Activated naive CD8-positive, alpha-beta T cell treated with anti-CD3 and anti-CD28 coated beads, Interleukin-2, amount 50 U/mL, for 16 hours (primary cell): ENCODE results near the gene PIH1D2.
"Not testable (repeated sequence)": the region's sequence is repeated elsewhere in the genome, so short reads cannot be mapped to it uniquely, and the experiment has no call there.

ENCODE experiments used
- DNase-seq: peaks from one replicate; pipeline ENCODE4 v3.0.0-alpha.2; 2020; ENCODE audit warnings: low read depth, low spot score

PIH1D2 gene

GRCh38 chr11:112073941-112074811 lies at the start of gene PIH1D2, which contains the start of gene NKAPD1:
PIH1D2 (minus strand) TSS chr11:112074017; CDS start chr11:112073174, 843 bp downstream.
NKAPD1 (plus strand) TSS chr11:112074299; CDS start chr11:112075575, 1,276 bp downstream.
- peak; percentile 50 for DNase-seq

GRCh38 chr11:112123129-112123528 lies 49.3 kb upstream of the PIH1D2 start:
- no peak for DNase-seq

- DNase-seq = no peak
These were observed 48.3 kb upstream of the PIH1D2 start for GRCh38 chr11:112121981-112122615.

GRCh38 chr11:112118176-112118575 lies 44.4 kb upstream of the PIH1D2 start:
- DNase-seq = no peak

- DNase-seq = no peak
These were observed 41.6 kb upstream of the PIH1D2 start for GRCh38 chr11:112115386-112115785.

GRCh38 chr11:112114460-112114859 lies 40.6 kb upstream of the PIH1D2 start:
- no peak for DNase-seq

GRCh38 chr11:112113539-112114457 lies 40.0 kb upstream of the PIH1D2 start:
- DNase-seq = no peak

- DNase-seq = no peak
These were observed 32.3 kb upstream of the PIH1D2 start for GRCh38 chr11:112106070-112106469.

GRCh38 chr11:112103446-112103845 lies 29.6 kb upstream of the PIH1D2 start:
- no peak for DNase-seq

- no peak for DNase-seq
These were observed 26.6 kb upstream of the PIH1D2 start for GRCh38 chr11:112100462-112100861.

GRCh38 chr11:112097734-112098528 lies 24.1 kb upstream of the PIH1D2 start:
- no peak for DNase-seq

- no peak for DNase-seq
These were observed 22.4 kb upstream of the PIH1D2 start for GRCh38 chr11:112096194-112096593.

GRCh38 chr11:112095302-112095701 lies 21.5 kb upstream of the PIH1D2 start:
- not testable (repeated sequence) for DNase-seq

- no peak for DNase-seq
These were observed 13.4 kb upstream of the PIH1D2 start for GRCh38 chr11:112087212-112087611.

- peak; percentile 88 for DNase-seq
These were observed 12.8 kb upstream of the PIH1D2 start, which contains the start of the genes SDHD and TIMM8B for GRCh38 chr11:112086422-112087191. SDHD (plus strand) TSS chr11:112086873; CDS start chr11:112086908, 35 bp downstream. TIMM8B (minus strand) TSS chr11:112086756; CDS start chr11:112086723, 33 bp downstream.

GRCh38 chr11:112085822-112086421 lies 12.1 kb upstream of the PIH1D2 start:
- peak; percentile 13 for DNase-seq

- DNase-seq = no peak
These were observed 8.9 kb upstream of the PIH1D2 start for GRCh38 chr11:112082729-112083128.

GRCh38 chr11:112062923-112063322 lies 10.9 kb downstream of the PIH1D2 start:
- no peak for DNase-seq

- DNase-seq = no peak
These were observed 15.7 kb downstream of the PIH1D2 start for GRCh38 chr11:112058103-112058502.
